IMR-90 (cell line): ENCODE data around the gene SH2D1B. TPM values are rescaled to one million over a fixed set of nuclear protein-coding genes. Genes with fewer than 3 reads are reported as not detected.

Source experiments
- ATAC-seq: fragments of 200-7000 bp; cut with Tn5 transposase; 2 replicates; pipeline ENCODE4 v1.9.1; 2020; ENCODE audit warnings: low read depth, mild to moderate bottlenecking, moderate library complexity
- BruUV-seq: library from RNA; stranded (reverse); fragments of 400-500 nt; replicated peaks from 2 replicates; lab custom pipeline; 2021; lab: Mats Ljungman, UMichigan
- CTCF ChIA-PET: fragments of 300-600 bp; formaldehyde crosslinking; extraction: SDS; loops from one replicate; lab custom pipeline; 2021; ENCODE audit warnings: antibody characterized with exemption; lab: Yijun Ruan, JAX
- POLR2A ChIA-PET: fragments of 300-600 bp; sonication (Branson Sonifier 250); formaldehyde crosslinking; loops from one replicate; lab custom pipeline; 2022; ENCODE audit warnings: antibody characterized with exemption; ENCODE audit not compliant: unreplicated experiment; lab: Charles Lee
- DNase-seq: peaks from one replicate; pipeline ENCODE4 v3.0.0; 2013
- H2AFZ ChIP-seq: replicated peaks from 2 replicates; pipeline ENCODE3; 2013; ENCODE audit warnings: low read length, mild to moderate bottlenecking; ENCODE audit not compliant: poor library complexity
- H2AK5ac ChIP-seq: 2 replicates; pipeline ENCODE4 v1.6.1; 2013; ENCODE audit warnings: low read depth, low read length, inconsistent platforms
- H2AK9ac ChIP-seq: replicated peaks from 2 replicates; pipeline ENCODE3; 2013; ENCODE audit warnings: mild to moderate bottlenecking, low read depth, low read length, moderate library complexity; ENCODE audit not compliant: poor library complexity
- H2BK120ac ChIP-seq: 2 replicates; pipeline ENCODE4 v1.6.1; 2013; ENCODE audit warnings: low read depth, low read length, inconsistent platforms
- H2BK15ac ChIP-seq: 3 replicates; pipeline ENCODE4 v1.6.1; 2013; ENCODE audit warnings: low read depth, low read length, inconsistent platforms
- H2BK20ac ChIP-seq: 2 replicates; pipeline ENCODE4 v1.6.1; 2013; ENCODE audit warnings: low read depth, mild to moderate bottlenecking, inconsistent platforms, low read length, moderate library complexity
- H2BK5ac ChIP-seq: 2 replicates; pipeline ENCODE4 v1.6.1; 2013; ENCODE audit warnings: mild to moderate bottlenecking, low read depth, low read length, inconsistent platforms; ENCODE audit not compliant: poor library complexity, severe bottlenecking
- H3K14ac ChIP-seq: replicated peaks from 2 replicates; pipeline ENCODE4 v1.6.1; 2013; ENCODE audit warnings: low read depth, low read length, inconsistent platforms
- H3K18ac ChIP-seq: 2 replicates; pipeline ENCODE4 v1.6.1; 2013; ENCODE audit warnings: low read depth, low read length, control low read depth
- H3K23ac ChIP-seq: 2 replicates; pipeline ENCODE4 v1.6.1; 2013; ENCODE audit warnings: low read depth, low read length, inconsistent platforms
- H3K27ac ChIP-seq: 2 replicates; pipeline ENCODE4 v1.5.1; 2013; ENCODE audit warnings: mild to moderate bottlenecking, control low read depth, low read length; ENCODE audit not compliant: insufficient read depth
- H3K27me3 ChIP-seq: 2 replicates; pipeline ENCODE4 v1.6.1; 2013; ENCODE audit warnings: low read length; ENCODE audit not compliant: control insufficient read depth, insufficient read depth
- H3K36me3 ChIP-seq: 2 replicates; pipeline ENCODE4 v1.6.1; 2013; ENCODE audit warnings: low read length, mixed read lengths; ENCODE audit not compliant: control insufficient read depth, insufficient read depth
- H3K4ac ChIP-seq: 2 replicates; pipeline ENCODE4 v1.6.1; 2013; ENCODE audit warnings: low read depth, low read length, inconsistent platforms
- H3K4me1 ChIP-seq: 2 replicates; pipeline ENCODE4 v1.6.1; 2013; ENCODE audit warnings: low read length, mixed read lengths; ENCODE audit not compliant: control insufficient read depth, insufficient read depth
- H3K4me2 ChIP-seq: 2 replicates; pipeline ENCODE4 v1.6.1; 2013; ENCODE audit warnings: low read depth, mild to moderate bottlenecking, control low read depth, low read length, moderate library complexity
- H3K4me3 ChIP-seq: 2 replicates; pipeline ENCODE4 v1.5.1; 2013; ENCODE audit warnings: low read depth, mild to moderate bottlenecking, control low read depth, low read length, moderate library complexity; ENCODE audit not compliant: insufficient read depth
- H3K56ac ChIP-seq: 2 replicates; pipeline ENCODE4 v1.6.1; 2013; ENCODE audit warnings: low read length, inconsistent platforms; ENCODE audit not compliant: insufficient read depth; ENCODE audit errors: extremely low read depth
- H3K79me1 ChIP-seq, 2 experiments: 2 replicates each; pipeline ENCODE4 v1.6.1; 2013; ENCODE audit warnings: low read length in 2 of 2, inconsistent platforms in 1 of 2, low read depth in 1 of 2
- H3K9ac ChIP-seq: 2 replicates; pipeline ENCODE4 v1.6.1; 2013; ENCODE audit warnings: low read depth, low read length, control low read depth
- H3K9me1 ChIP-seq: 2 replicates; pipeline ENCODE4 v1.6.1; 2013; ENCODE audit warnings: low read length, inconsistent platforms; ENCODE audit not compliant: insufficient read depth
- H3K9me3 ChIP-seq: 2 replicates; pipeline ENCODE4 v1.6.1; 2013; ENCODE audit warnings: low read length; ENCODE audit not compliant: control insufficient read depth, insufficient read depth
- H4K20me1 ChIP-seq: 2 replicates; pipeline ENCODE4 v1.6.1; 2013; ENCODE audit warnings: low read length, inconsistent platforms; ENCODE audit not compliant: insufficient read depth
- H4K5ac ChIP-seq: 2 replicates; pipeline ENCODE4 v1.6.1; 2013; ENCODE audit warnings: mild to moderate bottlenecking, low read depth, low read length, control low read depth
- H4K8ac ChIP-seq, 2 experiments: 2 replicates each; pipeline ENCODE4 v1.6.1; 2013; ENCODE audit warnings: low read depth in 2 of 2, low read length in 2 of 2, control low read depth in 1 of 2, inconsistent platforms in 1 of 2
- H4K91ac ChIP-seq: 2 replicates; pipeline ENCODE4 v1.6.1; 2013; ENCODE audit warnings: low read depth, low read length, inconsistent platforms; ENCODE audit not compliant: insufficient read depth
- CTCF ChIP-seq: conservative IDR thresholded peaks from 2 replicates; pipeline ENCODE4 v1.5.1; 2012; ENCODE audit warnings: mild to moderate bottlenecking, low read depth, low read length, improper control_type of control experiment
- ELK1 ChIP-seq: fragments of 150-350 bp; IDR thresholded peaks from 2 replicates; pipeline ENCODE4 v1.6.1; 2016; ENCODE audit warnings: low read depth, mild to moderate bottlenecking, low read length, moderate library complexity, borderline replicate concordance
- FOS ChIP-seq: fragments of 150-350 bp; IDR thresholded peaks from 2 replicates; pipeline ENCODE4 v1.6.1; 2016; ENCODE audit warnings: low read depth, low read length
- MAZ ChIP-seq: IDR thresholded peaks from 2 replicates; pipeline ENCODE4 v1.6.1; 2012; ENCODE audit warnings: low read depth, mild to moderate bottlenecking, low read length, improper control_type of control experiment, moderate library complexity, borderline replicate concordance
- MXI1 ChIP-seq: IDR thresholded peaks from 2 replicates; pipeline ENCODE4 v1.6.1; 2012; ENCODE audit warnings: low read depth, mild to moderate bottlenecking, low read length, moderate library complexity, borderline replicate concordance
- RCOR1 ChIP-seq: IDR thresholded peaks from 2 replicates; pipeline ENCODE4 v1.6.1; 2012; ENCODE audit warnings: mild to moderate bottlenecking, low read length, improper control_type of control experiment; ENCODE audit not compliant: insufficient replicate concordance
- RFX5 ChIP-seq: IDR thresholded peaks from 2 replicates; pipeline ENCODE4 v1.8.0; 2012; ENCODE audit warnings: low read depth, mild to moderate bottlenecking, low read length, moderate library complexity
- WGBS, 2 experiments: methylation state at CpG; one replicate each; pipeline versions ENCODE4 v1.1.5 to v1.1.7; 2013; ENCODE audit warnings: missing lambda C conversion rate in 2 of 2; ENCODE audit not compliant: insufficient read length in 1 of 2; ENCODE audit errors: extremely low coverage in 2 of 2; 5-methylcytosine and 5-hydroxymethylcytosine counted together
- dilution Hi-C: fragments of 300-500 bp; cut with HindIII; formaldehyde crosslinking; loops from one replicate; pipeline ENCODE4 v1.14.3; 2018; ENCODE audit warnings: low sequenced_read_pairs; ENCODE audit not compliant: unreplicated experiment
- in situ Hi-C: fragments of 300-500 bp; cut with MboI; formaldehyde crosslinking; loops from 3 replicates; pipeline ENCODE4 v1.14.3; 2019; ENCODE audit warnings: low sequenced_read_pairs, inconsistent platforms, mixed read lengths
- intact Hi-C: fragments of 100-400 bp; cut with micrococcal nuclease; formaldehyde crosslinking; loops from 2 replicates; pipeline ENCODE4 v1.10.0; 2022
- polyA plus RNA-seq, 3 experiments: library from polyadenylated mRNA; depleted of rRNA; stranded (reverse); fragments of >200 nt; gene quantifications; 2 replicates each; pipeline ENCODE4 v1.2.3, GENCODE V29; 2012; ENCODE audit warnings: low replicate concordance in 1 of 3
- total RNA-seq: library from RNA; depleted of rRNA; stranded (reverse); fragments of >200 nt; gene quantifications from 2 replicates; pipeline ENCODE4 v1.2.3, GENCODE V29; 2012

The SH2D1B gene
- total and polyA plus RNA-seq, 2 of the 4 experiments (the other 2 are of a cell fraction), result 0.03 to 0.18 TPM

- H3K14ac ChIP-seq, result no peak overlapping the region
- intact Hi-C loops, result no loop called here
- in situ Hi-C loops, result no loop called here
- CTCF ChIA-PET, result interaction anchor here (2.0 kb wide), 1 partner anchor 15 kb away, joined by 8 read pairs; no protein-coding TSS in a partner anchor
- no peaks in the 10 kb centered on the region for H4K20me1 ChIP-seq
- dilution Hi-C loops, result no loop called here
- H2BK5ac ChIP-seq, result no peak overlapping the region
- H2AFZ ChIP-seq, result no peak overlapping the region
- POLR2A ChIA-PET, result no interaction called here
- no peak overlapping the region for H2BK20ac ChIP-seq
- no peak overlapping the region for H4K5ac ChIP-seq
- no TSS peak for BruUV-seq
- no CpG with 5 or more reads among the region's 13 CpGs for WGBS, 2 experiments
- H3K9ac ChIP-seq, result no peak overlapping the region
- no peak for DNase-seq
- no peak overlapping the region for H2BK120ac ChIP-seq
- no peak overlapping the region for H3K27ac ChIP-seq
- H3K4me3 ChIP-seq, result no peak overlapping the region
- H3K9me1 ChIP-seq, result no peaks in the 10 kb centered on the region
- no peak overlapping the region for H2AK5ac ChIP-seq
- H3K23ac ChIP-seq, result no peak overlapping the region
- H2BK15ac ChIP-seq, result no peak overlapping the region
- no peak overlapping the region for H4K91ac ChIP-seq
- ATAC-seq, result no peak
- no peak overlapping the region for H4K8ac ChIP-seq
- no peak overlapping the region for H3K4ac ChIP-seq
- no peaks in the 10 kb centered on the region for H3K36me3 ChIP-seq
- no peak overlapping the region for H3K4me2 ChIP-seq
- no peaks in the 10 kb centered on the region for H3K9me3 ChIP-seq
- H3K4me1 ChIP-seq, result no peaks in the 10 kb centered on the region
- no peaks in the 10 kb centered on the region for H3K79me1 ChIP-seq
- peaks cover 13% of the 10 kb centered on the region for H3K27me3 ChIP-seq
- TF ChIP-seq MAZ (no peak), MXI1 (no peak), RFX5 (no peak), FOS (no peak), CTCF (no peak), RCOR1 (no peak), ELK1 (no peak)
- no peak overlapping the region for H2AK9ac ChIP-seq
- H3K18ac ChIP-seq, result no peak overlapping the region
- no peak overlapping the region for H3K56ac ChIP-seq
Measured at GRCh38 chr1:162372159-162373071, 39.5 kb downstream of the SH2D1B start.
